H1 (cell line): ENCODE data around the gene CALCOCO2. TPM values are rescaled to one million over a fixed set of nuclear protein-coding genes. Genes with fewer than 3 reads are reported as not detected.
"Not testable (repeated sequence)": the region's sequence is repeated elsewhere in the genome, so short reads cannot be mapped to it uniquely, and the experiment has no call there.

Source experiments
- CTCF ChIA-PET: fragments of 300-600 bp; sonication (Branson Sonifier 250); formaldehyde crosslinking; loops from one replicate; lab custom pipeline; 2021; ENCODE audit not compliant: partially characterized antibody; lab: Charles Lee
- POLR2A ChIA-PET: fragments of 300-600 bp; sonication (Branson Sonifier 250); formaldehyde crosslinking; loops from one replicate; lab custom pipeline; 2021; ENCODE audit warnings: inconsistent platforms; ENCODE audit not compliant: partially characterized antibody; lab: Charles Lee
- DNase-seq, 2 experiments: peaks; one replicate each; pipeline versions ENCODE4 v3.0.0 to v3.0.0-alpha.2; 2010 to 2022; ENCODE audit warnings: low spot score in 2 of 2, low read depth in 1 of 2, mixed read lengths in 1 of 2
- FAIRE-seq: peaks from 2 replicates; lab custom pipeline; 2011; peaks lifted over from hg19 to GRCh38; lab: Jason Lieb, UNC
- H2AFZ ChIP-seq: 2 replicates; pipeline ENCODE4 v1.8.1; 2012; ENCODE audit warnings: low read length, inconsistent platforms
- H2AK5ac ChIP-seq: 2 replicates; pipeline ENCODE4 v1.6.1; 2013; ENCODE audit warnings: low read depth, low read length
- H2BK120ac ChIP-seq: replicated peaks from 2 replicates; pipeline ENCODE3; 2013; ENCODE audit warnings: low read depth, low read length, inconsistent platforms
- H2BK12ac ChIP-seq: 2 replicates; pipeline ENCODE4 v1.6.1; 2013; ENCODE audit warnings: low read depth, low read length
- H2BK15ac ChIP-seq: 2 replicates; pipeline ENCODE4 v1.6.1; 2013; ENCODE audit warnings: low read length
- H2BK20ac ChIP-seq: 2 replicates; pipeline ENCODE4 v1.6.1; 2013; ENCODE audit warnings: low read length
- H2BK5ac ChIP-seq: 2 replicates; pipeline ENCODE4 v1.6.1; 2013; ENCODE audit warnings: low read depth, low read length
- H3K14ac ChIP-seq: 2 replicates; pipeline ENCODE4 v1.6.1; 2013; ENCODE audit warnings: inconsistent platforms; ENCODE audit not compliant: insufficient read length
- H3K18ac ChIP-seq: 2 replicates; pipeline ENCODE4 v1.6.1; 2013; ENCODE audit warnings: low read length; ENCODE audit errors: extremely low read depth
- H3K23ac ChIP-seq: 2 replicates; pipeline ENCODE4 v1.6.1; 2013; ENCODE audit warnings: inconsistent platforms; ENCODE audit not compliant: insufficient read length
- H3K23me2 ChIP-seq: 2 replicates; pipeline ENCODE4 v1.6.1; 2013; ENCODE audit warnings: low read depth, low read length
- H3K27ac ChIP-seq: 2 replicates; pipeline ENCODE4 v1.6.1; 2011; ENCODE audit warnings: low read depth, low read length, inconsistent platforms
- H3K27me3 ChIP-seq, 4 experiments: replicated peaks in 1 of 4; 1 replicate in 1 of 4; 2 replicates in 3 of 4; pipeline versions ENCODE4 v1.6.1 to v1.8.1; 2011 to 2013; ENCODE audit warnings: low read length in 3 of 4, mild to moderate bottlenecking in 3 of 4, inconsistent platforms in 2 of 4, mixed read lengths in 2 of 4, moderate library complexity in 1 of 4; ENCODE audit not compliant: control insufficient read depth in 3 of 4, insufficient read depth in 3 of 4; ENCODE audit errors: extremely low read depth in 1 of 4
- H3K36me3 ChIP-seq, 4 experiments: 2 replicates each; pipeline versions ENCODE4 v1.6.1 to v1.8.1; 2011 to 2013; ENCODE audit warnings: mild to moderate bottlenecking in 4 of 4, low read length in 3 of 4, moderate library complexity in 2 of 4, control low read depth in 1 of 4, inconsistent platforms in 1 of 4; ENCODE audit not compliant: insufficient read depth in 4 of 4, control insufficient read depth in 2 of 4
- H3K4ac ChIP-seq: replicated peaks from 2 replicates; pipeline ENCODE3; 2013; ENCODE audit warnings: low read length, low read depth, mixed read lengths, inconsistent platforms; ENCODE audit not compliant: insufficient read length
- H3K4me1 ChIP-seq, 4 experiments: replicated peaks in 1 of 4; 1 replicate in 1 of 4; 2 replicates in 3 of 4; pipeline versions ENCODE4 v1.6.1 to v1.8.1; 2011 to 2013; ENCODE audit warnings: low read length in 3 of 4, inconsistent platforms in 2 of 4, mixed read lengths in 1 of 4; ENCODE audit not compliant: insufficient read depth in 4 of 4, control insufficient read depth in 3 of 4
- H3K4me2 ChIP-seq, 2 experiments: 2 replicates each; pipeline versions ENCODE4 v1.6.1 to v1.8.1; 2011 to 2013; ENCODE audit warnings: low read depth in 2 of 2, low read length in 2 of 2, control low read depth in 1 of 2, inconsistent platforms in 1 of 2, mild to moderate bottlenecking in 1 of 2; ENCODE audit not compliant: insufficient read depth in 1 of 2
- H3K4me3 ChIP-seq, 4 experiments: fragments of 200-600, 300-600 bp in 1 of 4; sonication (generic), shearing (Covaris generic), sonication (Bioruptor Twin) in 1 of 4; 2 replicates each; pipeline versions ENCODE4 v1.5.1 to v1.8.1; 2011 to 2016; ENCODE audit warnings: low read length in 4 of 4, low read depth in 3 of 4, control low read depth in 2 of 4, inconsistent platforms in 2 of 4, mild to moderate bottlenecking in 2 of 4, mixed read lengths in 1 of 4, moderate library complexity in 1 of 4; ENCODE audit not compliant: insufficient read depth in 2 of 4; ENCODE audit errors: extremely low read depth in 1 of 4
- H3K56ac ChIP-seq: replicated peaks from 2 replicates; pipeline ENCODE3; 2013; ENCODE audit warnings: low read depth, mild to moderate bottlenecking, mixed read lengths, low read length, inconsistent platforms; ENCODE audit not compliant: insufficient read length
- H3K79me1 ChIP-seq: 2 replicates; pipeline ENCODE4 v1.6.1; 2013; ENCODE audit warnings: low read depth, low read length, control low read depth
- H3K79me2 ChIP-seq, 2 experiments: 2 replicates each; pipeline versions ENCODE4 v1.6.1 to v1.8.1; 2012 to 2013; ENCODE audit warnings: low read length in 2 of 2, mild to moderate bottlenecking in 2 of 2, inconsistent platforms in 1 of 2; ENCODE audit not compliant: insufficient read depth in 2 of 2, control insufficient read depth in 1 of 2
- H3K9ac ChIP-seq, 4 experiments: replicated peaks in 1 of 4; 1 replicate in 1 of 4; 2 replicates in 3 of 4; pipeline versions ENCODE4 v1.6.1 to v1.8.1; 2011 to 2013; ENCODE audit warnings: low read depth in 3 of 4, low read length in 3 of 4, control low read depth in 2 of 4, mild to moderate bottlenecking in 2 of 4, moderate library complexity in 2 of 4, inconsistent platforms in 1 of 4; ENCODE audit errors: extremely low read depth in 1 of 4
- H3K9me3 ChIP-seq, 2 experiments: 2 replicates each; pipeline versions ENCODE4 v1.6.1 to v1.8.1; 2012 to 2013; ENCODE audit warnings: mild to moderate bottlenecking in 2 of 2, moderate library complexity in 2 of 2, control low read depth in 1 of 2, inconsistent platforms in 1 of 2, low read depth in 1 of 2, low read length in 1 of 2, mixed read lengths in 1 of 2; ENCODE audit not compliant: insufficient read depth in 2 of 2
- H4K20me1 ChIP-seq, 2 experiments: replicated peaks in 1 of 2; 2 replicates each; pipeline versions ENCODE3 to v1.8.1; 2011 to 2013; ENCODE audit warnings: inconsistent platforms in 2 of 2, low read length in 2 of 2, mild to moderate bottlenecking in 1 of 2; ENCODE audit not compliant: insufficient read depth in 2 of 2, control insufficient read depth in 1 of 2
- H4K5ac ChIP-seq: 2 replicates; pipeline ENCODE4 v1.6.1; 2013; ENCODE audit warnings: low read length, low read depth, mixed read lengths, inconsistent platforms; ENCODE audit not compliant: insufficient read length
- H4K8ac ChIP-seq: 2 replicates; pipeline ENCODE4 v1.8.0; 2013; ENCODE audit warnings: mild to moderate bottlenecking, moderate library complexity, low read length, inconsistent platforms; ENCODE audit not compliant: insufficient read depth; ENCODE audit errors: extremely low read depth
- H4K91ac ChIP-seq: replicated peaks from 2 replicates; pipeline ENCODE3; 2013; ENCODE audit warnings: low read length, mixed read lengths, inconsistent platforms; ENCODE audit not compliant: insufficient read length
- WGBS, 2 experiments: shearing (Covaris generic) in 1 of 2; methylation state at CpG; one replicate each; pipeline versions ENCODE4 v1.1.6 to v1.1.7; 2013 to 2015; ENCODE audit warnings: low lambda C conversion rate in 2 of 2, mixed read lengths in 2 of 2, inconsistent platforms in 1 of 2, low coverage in 1 of 2, missing lambda C conversion rate in 1 of 2; ENCODE audit not compliant: insufficient replicate concordance in 2 of 2, insufficient coverage in 1 of 2, insufficient read length in 1 of 2; ENCODE audit errors: extremely low coverage in 1 of 2, missing lambda C conversion rate in 1 of 2; 5-methylcytosine and 5-hydroxymethylcytosine counted together
- polyA plus RNA-seq, 7 experiments: library from polyadenylated mRNA; depleted of rRNA in 3 of 7; stranded (reverse) in 5 of 7; unstranded in 2 of 7; fragments of >200 nt in 5 of 7; fragments of 200-250 nt in 2 of 7; gene quantifications; 1 replicate in 5 of 7; 2 replicates in 1 of 7; 4 replicates in 1 of 7; pipeline versions ENCODE4 v1.2.1 to v1.2.3, GENCODE V29; 2011 to 2013; ENCODE audit warnings: missing spikeins in 2 of 7, mixed read lengths in 2 of 7
- total RNA-seq: library from RNA; stranded (reverse); fragmentation: NEBNext Ultra II Directional; extraction: Animal tissue kit (Norgen Biotek cat#: 25700); gene quantifications from 2 replicates; pipeline ENCODE4 v1.2.1, GENCODE V29; 2021

CALCOCO2 gene
- total and polyA plus RNA-seq, 2 of the 8 experiments (the other 6 are each of a cell fraction or from before 2014, with no cell fraction given) = 12.1 to 31.8 TPM

- H3K9me3 ChIP-seq, DNase-seq, H2BK5ac ChIP-seq, H2BK120ac ChIP-seq, H2BK20ac ChIP-seq, H3K9ac ChIP-seq, H4K8ac ChIP-seq, H3K4me2 ChIP-seq, H2BK12ac ChIP-seq, H3K14ac ChIP-seq, H4K5ac ChIP-seq, H4K20me1 ChIP-seq, H3K36me3 ChIP-seq, H2AK5ac ChIP-seq, H3K79me1 ChIP-seq, H4K91ac ChIP-seq, H3K4ac ChIP-seq, H2AFZ ChIP-seq, H3K27me3 ChIP-seq, H3K27ac ChIP-seq, H3K4me3 ChIP-seq, H3K56ac ChIP-seq, H3K23me2 ChIP-seq, POLR2A ChIA-PET, H3K79me2 ChIP-seq, H3K23ac ChIP-seq, H3K18ac ChIP-seq, FAIRE-seq: not testable (repeated sequence)
- H3K4me1 ChIP-seq = peaks cover 14 to 18% (median 16%) of the 10 kb centered on the region in 4 experiments
- 81% methylated on average over 6 of the region's 6 CpGs; no CpG with 5 or more reads in 1 of the 2 experiments for WGBS, 2 experiments
- 0 out of 2 replicates have a peak overlapping the region, but pooled peaks have one; percentile 81 for H2BK15ac ChIP-seq
- CTCF ChIA-PET = interaction anchor here (2.1 to 88.5 kb wide), 2 partner anchors 8 to 44 kb away, joined by 7 to 2590 read pairs; partner anchors contain the start of gene ATP5MC1
These were observed 9.9 kb upstream of the CALCOCO2 start for GRCh38 chr17:48820936-48821335.
